ENCODE data around the gene LTBR.
"Not testable (repeated sequence)": the region's sequence is repeated elsewhere in the genome, so short reads cannot be mapped to it uniquely, and the experiment has no call there.

LTBR gene

GRCh38 chr12:6383572-6384498, at the start of gene LTBR:
TSS of gene LTBR (plus strand) at chr12:6384162. CDS start at chr12:6384359, 197 bp downstream.
- DNase-seq = no peak

GRCh38 chr12:6334359-6334758, 49.6 kb upstream of the LTBR start:
- no peak for DNase-seq

- DNase-seq = no peak
Measured at GRCh38 chr12:6334940-6335450, 49.0 kb upstream of the LTBR start.

GRCh38 chr12:6335451-6336078, 48.4 kb upstream of the LTBR start:
- DNase-seq = no peak

GRCh38 chr12:6336079-6336888, 47.7 kb upstream of the LTBR start:
- DNase-seq = no peak

GRCh38 chr12:6336889-6337853, 46.8 kb upstream of the LTBR start:
- DNase-seq = no peak

- DNase-seq = no peak
Measured at GRCh38 chr12:6337958-6338433, 46.0 kb upstream of the LTBR start.

GRCh38 chr12:6338536-6338935, 45.4 kb upstream of the LTBR start:
- not testable (repeated sequence) for DNase-seq

- DNase-seq = no peak
Measured at GRCh38 chr12:6338955-6339354, 45.0 kb upstream of the LTBR start.

- DNase-seq = no peak
Measured at GRCh38 chr12:6340032-6340638, 43.8 kb upstream of the LTBR start.

- DNase-seq = no peak
Measured at GRCh38 chr12:6340745-6341416, 43.1 kb upstream of the LTBR start.

- no peak for DNase-seq
Measured at GRCh38 chr12:6341417-6342139, 42.4 kb upstream of the LTBR start, which contains the start of gene TNFRSF1A. TSS of gene TNFRSF1A (minus strand) at chr12:6342076. CDS start at chr12:6341814, 262 bp downstream.

GRCh38 chr12:6342140-6342889, 41.6 kb upstream of the LTBR start:
- DNase-seq = no peak

- DNase-seq = no peak
Measured at GRCh38 chr12:6343518-6343917, 40.4 kb upstream of the LTBR start.

- not testable (repeated sequence) for DNase-seq
Measured at GRCh38 chr12:6344101-6344660, 39.8 kb upstream of the LTBR start.

GRCh38 chr12:6345319-6346091, 38.5 kb upstream of the LTBR start:
- DNase-seq = no peak

- no peak for DNase-seq
Measured at GRCh38 chr12:6346235-6346832, 37.6 kb upstream of the LTBR start.

All from NCI-H2081 treated with DMSO at 0.1 percent for 48 hours (cell line).